WTC11 (cell line): ENCODE results near the gene TAF8. TPM values are rescaled to one million over a fixed set of nuclear protein-coding genes. Genes with fewer than 3 reads are reported as not detected.

ENCODE experiments used
- ATAC-seq: fragments of 200-7000 bp; cut with Tn5 transposase; 2 replicates; pipeline ENCODE4 v1.10.0; 2021; ENCODE audit warnings: mild to moderate bottlenecking, moderate library complexity
- CTCF ChIA-PET: fragments of 300-600 bp; sonication (Branson Sonifier 250); formaldehyde crosslinking; loops from one replicate; lab custom pipeline; 2021; ENCODE audit warnings: antibody characterized with exemption; lab: Charles Lee
- POLR2A ChIA-PET: fragments of 350-600 bp; sonication (Branson Sonifier 250); formaldehyde crosslinking; loops from one replicate; lab custom pipeline; 2021; ENCODE audit warnings: antibody characterized with exemption; lab: Charles Lee
- DNase-seq: peaks from one replicate; pipeline ENCODE4 v3.0.0; 2021; ENCODE audit warnings: low spot score
- H3K27ac Mint-ChIP-seq: 2 replicates; pipeline ENCODE4 v1.8.0; 2021; ENCODE audit warnings: mixed read lengths
- H3K27me3 Mint-ChIP-seq: 2 replicates; pipeline ENCODE4 v1.8.0; 2021; ENCODE audit warnings: low read depth, mild to moderate bottlenecking, moderate library complexity, mixed read lengths
- H3K36me3 Mint-ChIP-seq: 2 replicates; pipeline ENCODE4 v1.8.0; 2021; ENCODE audit warnings: mixed read lengths
- H3K4me1 Mint-ChIP-seq: 2 replicates; pipeline ENCODE4 v1.8.0; 2022; ENCODE audit warnings: mixed read lengths
- H3K4me3 Mint-ChIP-seq: 2 replicates; pipeline ENCODE4 v1.8.0; 2021; ENCODE audit warnings: mild to moderate bottlenecking, moderate library complexity, mixed read lengths
- H3K9me3 Mint-ChIP-seq: 2 replicates; pipeline ENCODE4 v1.8.0; 2021; ENCODE audit warnings: mixed read lengths
- E2F5 ChIP-seq: sonication (generic); formaldehyde crosslinking; IDR thresholded peaks from 2 replicates; pipeline ENCODE4 v1.8.1; 2022; ENCODE audit warnings: mild to moderate bottlenecking, moderate library complexity, missing genetic modification reagents
- FOXP4 ChIP-seq: sonication (generic); formaldehyde crosslinking; IDR thresholded peaks from 2 replicates; pipeline ENCODE4 v1.8.0; 2022; ENCODE audit warnings: mild to moderate bottlenecking, missing genetic modification reagents
- GABPB1 ChIP-seq: sonication (generic); formaldehyde crosslinking; IDR thresholded peaks from 2 replicates; pipeline ENCODE4 v1.8.1; 2023; ENCODE audit warnings: mild to moderate bottlenecking, missing genetic modification reagents
- IRF1 ChIP-seq: sonication (generic); formaldehyde crosslinking; IDR thresholded peaks from 2 replicates; pipeline ENCODE4 v1.8.0; 2023; ENCODE audit warnings: missing genetic modification reagents
- JAZF1 ChIP-seq: fragments of 250-450 bp; sonication (Bioruptor Pico); IDR thresholded peaks from 2 replicates; pipeline ENCODE4 v1.9.0; 2021; ENCODE audit warnings: moderate library complexity, mild to moderate bottlenecking, inconsistent platforms
- KAT7 ChIP-seq: sonication (generic); formaldehyde crosslinking; IDR thresholded peaks from 2 replicates; pipeline ENCODE4 v1.8.1; 2023; ENCODE audit warnings: missing genetic modification reagents, mild to moderate bottlenecking, borderline replicate concordance
- MLX ChIP-seq: sonication (generic); formaldehyde crosslinking; IDR thresholded peaks from 2 replicates; pipeline ENCODE4 v1.8.1; 2023; ENCODE audit warnings: mild to moderate bottlenecking, missing genetic modification reagents, moderate library complexity
- OVOL2 ChIP-seq: fragments of 250-450 bp; sonication (Bioruptor Pico); IDR thresholded peaks from 2 replicates; pipeline ENCODE4 v1.9.0; 2021; ENCODE audit warnings: mild to moderate bottlenecking, borderline replicate concordance
- PRDM15 ChIP-seq: sonication (generic); formaldehyde crosslinking; IDR thresholded peaks from 2 replicates; pipeline ENCODE4 v1.8.0; 2022; ENCODE audit warnings: missing genetic modification reagents
- RORB ChIP-seq: fragments of 250-450 bp; sonication (Bioruptor Pico); IDR thresholded peaks from 2 replicates; pipeline ENCODE4 v1.9.0; 2021; ENCODE audit warnings: mild to moderate bottlenecking
- SMAD4 ChIP-seq: sonication (generic); formaldehyde crosslinking; IDR thresholded peaks from 2 replicates; pipeline ENCODE4 v1.8.0; 2022; ENCODE audit warnings: mild to moderate bottlenecking, missing genetic modification reagents
- TEAD1 ChIP-seq: sonication (generic); formaldehyde crosslinking; IDR thresholded peaks from 2 replicates; pipeline ENCODE4 v1.8.0; 2022; ENCODE audit warnings: mild to moderate bottlenecking, missing genetic modification reagents
- TP53 ChIP-seq: sonication (generic); formaldehyde crosslinking; IDR thresholded peaks from 2 replicates; pipeline ENCODE4 v1.8.1; 2023; ENCODE audit warnings: mild to moderate bottlenecking, missing genetic modification reagents
- ZNF281 ChIP-seq: sonication (generic); formaldehyde crosslinking; IDR thresholded peaks from 2 replicates; pipeline ENCODE4 v1.8.0; 2023; ENCODE audit warnings: mild to moderate bottlenecking, missing genetic modification reagents
- ZNF425 ChIP-seq: fragments of 250-450 bp; sonication (Bioruptor Pico); conservative IDR thresholded peaks from 2 replicates; pipeline ENCODE4 v1.9.0; 2021; ENCODE audit warnings: mild to moderate bottlenecking
- ZNF512 ChIP-seq: sonication (generic); formaldehyde crosslinking; IDR thresholded peaks from 2 replicates; pipeline ENCODE4 v1.8.1; 2022; ENCODE audit warnings: missing genetic modification reagents, borderline replicate concordance
- ZNF671 ChIP-seq: fragments of 250-450 bp; sonication (Bioruptor Pico); IDR thresholded peaks from 2 replicates; pipeline ENCODE4 v1.8.0; 2021; ENCODE audit warnings: mild to moderate bottlenecking
- total RNA-seq: library from RNA; stranded (reverse); gene quantifications from 3 replicates; pipeline ENCODE4 v1.2.3, GENCODE V29; 2021

The TAF8 gene
- total RNA-seq, 1 experiment from 2014 or later = 31.0 TPM

- CTCF ChIA-PET = interaction anchor here (1.1 kb wide), 1 partner anchor 101 kb away, joined by 4 read pairs; the partner anchor contains the start of genes BYSL and MED20
- peak; percentile 61 for ATAC-seq
- Mint-ChIP-seq H3K27me3 (0 out of 2 replicates have a peak, but pooled peaks cover 5% of the 10 kb centered on the region), H3K4me1 (peaks cover 16% of the 10 kb centered on the region)
- TF ChIP-seq SMAD4 (no peak), OVOL2 (no peak), FOXP4 (CRISPR knock-in tag) (no peak), RORB (no peak)
- TF ChIP-seq, all 79 proteins: peak for 0
- Mint-ChIP-seq H3K9me3 (no peaks in the 10 kb centered on the region), H3K4me3 (no peak overlapping the region), H3K27ac (peak overlapping the region; percentile 55), H3K36me3 (no peaks in the 10 kb centered on the region)
- POLR2A ChIA-PET = no interaction called here
- peak; percentile 30 for DNase-seq
These were observed 28.2 kb upstream of the TAF8 start for GRCh38 chr6:42021847-42022754.

GRCh38 chr6:42022755-42023384 lies 27.5 kb upstream of the TAF8 start:
- Mint-ChIP-seq H3K27ac (peak overlapping the region; percentile 55; the same call in 1 of the 2 replicates), H3K27me3 (0 out of 2 replicates have a peak, but pooled peaks cover 5% of the 10 kb centered on the region), H3K9me3 (no peaks in the 10 kb centered on the region), H3K36me3 (no peaks in the 10 kb centered on the region), H3K4me3 (no peak overlapping the region), H3K4me1 (peaks cover 16% of the 10 kb centered on the region)
- ChIA-PET POLR2A (no interaction called here), CTCF (no interaction called here)
- DNase-seq = no peak
- 0 out of 2 replicates have a peak, but pooled peaks have one; percentile 24 for ATAC-seq
- TF ChIP-seq MLX (CRISPR knock-in tag) = no peak
- no peak for TF ChIP-seq ZNF671
- TF ChIP-seq TP53 = no peak
- no peak for TF ChIP-seq E2F5
- no peak for TF ChIP-seq GABPB1 (CRISPR knock-in tag)
- TF ChIP-seq KAT7 (CRISPR knock-in tag) = no peak
- TF ChIP-seq JAZF1 (CRISPR knock-in tag) = no peak
- no peak for TF ChIP-seq ZNF425 (CRISPR knock-in tag)
- TF ChIP-seq TEAD1 (CRISPR knock-in tag) = no peak
- no peak for TF ChIP-seq ZNF281 (CRISPR knock-in tag)
- no peak for TF ChIP-seq ZNF512 (CRISPR knock-in tag)
- TF ChIP-seq PRDM15 (CRISPR knock-in tag) = no peak
- TF ChIP-seq IRF1 = no peak
